Measurements from ENCODE around the gene CPNE1. TPM values are rescaled to one million over a fixed set of nuclear protein-coding genes. Genes with fewer than 3 reads are reported as not detected.

CPNE1 gene
- total RNA-seq, 1 donor from 2014 or later, result 264 TPM

- ATAC-seq (ENCODE audit: low read depth) (no peak), DNase-seq (no peak)
- no peaks in the 10 kb centered on the region for H3K27me3 Mint-ChIP-seq
- no peak overlapping the region for H3K4me3 Mint-ChIP-seq
- ChIA-PET POLR2A (no interaction called here), CTCF (no interaction called here)
- peaks cover 53% of the 10 kb centered on the region for H3K4me1 Mint-ChIP-seq
- H3K9me3 Mint-ChIP-seq, result no peaks in the 10 kb centered on the region
- H3K27ac Mint-ChIP-seq, result no peak overlapping the region
- peaks cover 25% of the 10 kb centered on the region for H3K36me3 Mint-ChIP-seq (ENCODE audit: low read depth)
- TF ChIP-seq CTCF (IDR thresholded peaks at IDR 0.05), result no peak
- intact Hi-C loops (cut with micrococcal nuclease), result no loop called here
Observed at GRCh38 chr20:35644806-35645205, 19.9 kb downstream of the CPNE1 start.

GRCh38 chr20:35643045-35643444 lies 21.7 kb downstream of the CPNE1 start:
- CTCF ChIA-PET, result interaction anchor here (1.0 kb wide), 1 partner anchor 24 kb away, joined by 3 read pairs; no protein-coding TSS in a partner anchor
- Mint-ChIP-seq H3K27ac (no peak overlapping the region), H3K27me3 (no peaks in the 10 kb centered on the region), H3K4me1 (peaks cover 43% of the 10 kb centered on the region), H3K36me3 (ENCODE audit: low read depth) (peaks cover 10% of the 10 kb centered on the region), H3K9me3 (no peaks in the 10 kb centered on the region), H3K4me3 (no peak overlapping the region)
- no peak for TF ChIP-seq CTCF (IDR thresholded peaks at IDR 0.05)
- no peak for ATAC-seq (ENCODE audit: low read depth)
- POLR2A ChIA-PET, result no interaction called here
- no peak for DNase-seq
- intact Hi-C loops (cut with micrococcal nuclease), result no loop called here

GRCh38 chr20:35641743-35642142 lies 23.0 kb downstream of the CPNE1 start:
- no peaks in the 10 kb centered on the region for H3K9me3 Mint-ChIP-seq
- H3K36me3 Mint-ChIP-seq (ENCODE audit: low read depth), result peaks cover 7% of the 10 kb centered on the region
- intact Hi-C loops (cut with micrococcal nuclease), result no loop called here
- no peak overlapping the region for H3K4me3 Mint-ChIP-seq
- no peak overlapping the region for H3K27ac Mint-ChIP-seq
- H3K4me1 Mint-ChIP-seq, result peaks cover 43% of the 10 kb centered on the region
- ATAC-seq (ENCODE audit: low read depth) (no peak), DNase-seq (no peak)
- TF ChIP-seq CTCF (IDR thresholded peaks at IDR 0.05), result no peak
- ChIA-PET POLR2A (no interaction called here), CTCF (no interaction called here)
- no peaks in the 10 kb centered on the region for H3K27me3 Mint-ChIP-seq

GRCh38 chr20:35640724-35641123 lies 24.0 kb downstream of the CPNE1 start:
- TF ChIP-seq CTCF (IDR thresholded peaks at IDR 0.05), result no peak
- Mint-ChIP-seq H3K36me3 (ENCODE audit: low read depth) (peaks cover 7% of the 10 kb centered on the region), H3K4me3 (no peak overlapping the region), H3K27ac (no peak overlapping the region), H3K9me3 (no peaks in the 10 kb centered on the region), H3K4me1 (peaks cover 38% of the 10 kb centered on the region), H3K27me3 (no peaks in the 10 kb centered on the region)
- POLR2A ChIA-PET, result no interaction called here
- CTCF ChIA-PET, result no interaction called here
- ATAC-seq (ENCODE audit: low read depth) (no peak), DNase-seq (no peak)
- intact Hi-C loops (cut with micrococcal nuclease), result no loop called here

GRCh38 chr20:35638751-35639150 lies 25.9 kb downstream of the CPNE1 start:
- POLR2A ChIA-PET, result no interaction called here
- Mint-ChIP-seq H3K36me3 (ENCODE audit: low read depth) (peaks cover 3% of the 10 kb centered on the region), H3K9me3 (no peaks in the 10 kb centered on the region), H3K4me1 (peaks cover 28% of the 10 kb centered on the region), H3K27ac (no peak overlapping the region), H3K27me3 (no peaks in the 10 kb centered on the region), H3K4me3 (no peak overlapping the region)
- intact Hi-C loops (cut with micrococcal nuclease), result loop anchor here (2.0 kb wide), 1 partner anchor 20 kb away; no protein-coding TSS in a partner anchor
- TF ChIP-seq CTCF (IDR thresholded peaks at IDR 0.05), result no peak
- no peak for DNase-seq
- CTCF ChIA-PET, result no interaction called here
- no peak for ATAC-seq (ENCODE audit: low read depth)
